ENCODE results near the gene PPP2R2C.

The PPP2R2C gene

DNA sequence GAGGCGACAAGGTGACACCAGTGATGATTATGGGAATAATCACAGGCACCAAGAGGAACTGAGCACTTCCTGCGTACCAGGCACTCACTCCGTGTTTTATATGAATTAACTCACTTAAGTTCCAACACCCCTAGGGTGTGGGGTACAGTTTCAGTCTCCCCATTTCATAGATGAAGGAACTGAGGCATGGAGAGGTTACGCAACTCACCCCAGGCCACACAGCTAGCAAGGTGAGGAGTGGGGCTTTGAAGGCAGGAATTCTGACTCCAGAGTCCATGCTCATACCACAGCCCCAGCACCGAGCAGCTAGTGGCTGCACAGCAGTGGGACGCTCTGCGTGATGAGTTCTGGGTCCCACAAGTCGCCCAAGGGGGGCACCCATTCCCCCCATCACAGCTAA, 29.9 kb downstream of the PPP2R2C start:
- H3K36me3 ChIP-seq (ENCODE audit: control insufficient read depth in 2 of 2, insufficient read depth in 1 of 2, low read length in 2 of 2), result no peaks in the 10 kb centered on the region
- ChIA-PET POLR2A (no interaction called here), CTCF (no interaction called here)
- no peak overlapping the region for H3K4me3 ChIP-seq (ENCODE audit: low read depth, low read length)
- no peaks in the 10 kb centered on the region for H3K9me3 ChIP-seq (ENCODE audit: control insufficient read depth, insufficient read depth, low read depth, low read length)
- TF ChIP-seq ZNF280D (tag by site-specific recombination; IDR thresholded peaks at IDR 0.05), result no peak
- TF ChIP-seq ZNF155 (tag by site-specific recombination; IDR thresholded peaks at IDR 0.05), result no peak
- TF ChIP-seq GLIS1 (tag by site-specific recombination; IDR thresholded peaks at IDR 0.05), result no peak
- TF ChIP-seq ZNF433 (tag by site-specific recombination; IDR thresholded peaks at IDR 0.05; ENCODE audit: low read depth), result no peak
- TF ChIP-seq TCF7L2 (IDR thresholded peaks at IDR 0.05; ENCODE audit: borderline replicate concordance, low read depth, low read length), result no peak
- TF ChIP-seq ZNF19 (tag by site-specific recombination; IDR thresholded peaks at IDR 0.05; ENCODE audit: low read depth), result no peak
- no peak for TF ChIP-seq ZNF10 (tag by site-specific recombination; IDR thresholded peaks at IDR 0.05)
- no peak for TF ChIP-seq ZFP3 (tag by site-specific recombination; IDR thresholded peaks at IDR 0.05; ENCODE audit: low read depth)
- TF ChIP-seq ZNF26 (tag by site-specific recombination; IDR thresholded peaks at IDR 0.05), result no peak
- TF ChIP-seq REPIN1 (tag by site-specific recombination; IDR thresholded peaks at IDR 0.05; ENCODE audit: low read depth), result no peak
- TF ChIP-seq KLF7 (tag by site-specific recombination; IDR thresholded peaks at IDR 0.05; ENCODE audit: borderline replicate concordance), result no peak
- H3K27ac ChIP-seq (ENCODE audit: extremely low read depth, low read depth, low read length), result no peak overlapping the region
- no peaks in the 10 kb centered on the region for H3K4me1 ChIP-seq (ENCODE audit: control insufficient read depth, insufficient read depth, low read length)

GRCh38 chr4:6441758-6442157, 30.7 kb downstream of the PPP2R2C start:
- H3K4me1 ChIP-seq (ENCODE audit: control insufficient read depth, insufficient read depth, low read length), result no peaks in the 10 kb centered on the region
- no peaks in the 10 kb centered on the region for H3K36me3 ChIP-seq (ENCODE audit: control insufficient read depth in 2 of 2, insufficient read depth in 1 of 2, low read length in 2 of 2)
- H3K9me3 ChIP-seq (ENCODE audit: control insufficient read depth, insufficient read depth, low read depth, low read length), result no peaks in the 10 kb centered on the region
- no peak overlapping the region for H3K4me3 ChIP-seq (ENCODE audit: low read depth, low read length)
- POLR2A ChIA-PET, result no interaction called here
- no peak overlapping the region for H3K27ac ChIP-seq (ENCODE audit: extremely low read depth, low read depth, low read length)
- CTCF ChIA-PET, result no interaction called here
- TF ChIP-seq ZNF169 (tag by site-specific recombination; IDR thresholded peaks at IDR 0.05), result no peak
- TF ChIP-seq KLF9 (tag by site-specific recombination; IDR thresholded peaks at IDR 0.05; ENCODE audit: low read depth), result no peak
- TF ChIP-seq ZNF248 (tag by site-specific recombination; IDR thresholded peaks at IDR 0.05), result no peak
- no peak for TF ChIP-seq MYNN (tag by site-specific recombination; IDR thresholded peaks at IDR 0.05; ENCODE audit: borderline replicate concordance)
- no peak for TF ChIP-seq ZNF175 (tag by site-specific recombination; IDR thresholded peaks at IDR 0.05)
- TF ChIP-seq, protein P1, sequence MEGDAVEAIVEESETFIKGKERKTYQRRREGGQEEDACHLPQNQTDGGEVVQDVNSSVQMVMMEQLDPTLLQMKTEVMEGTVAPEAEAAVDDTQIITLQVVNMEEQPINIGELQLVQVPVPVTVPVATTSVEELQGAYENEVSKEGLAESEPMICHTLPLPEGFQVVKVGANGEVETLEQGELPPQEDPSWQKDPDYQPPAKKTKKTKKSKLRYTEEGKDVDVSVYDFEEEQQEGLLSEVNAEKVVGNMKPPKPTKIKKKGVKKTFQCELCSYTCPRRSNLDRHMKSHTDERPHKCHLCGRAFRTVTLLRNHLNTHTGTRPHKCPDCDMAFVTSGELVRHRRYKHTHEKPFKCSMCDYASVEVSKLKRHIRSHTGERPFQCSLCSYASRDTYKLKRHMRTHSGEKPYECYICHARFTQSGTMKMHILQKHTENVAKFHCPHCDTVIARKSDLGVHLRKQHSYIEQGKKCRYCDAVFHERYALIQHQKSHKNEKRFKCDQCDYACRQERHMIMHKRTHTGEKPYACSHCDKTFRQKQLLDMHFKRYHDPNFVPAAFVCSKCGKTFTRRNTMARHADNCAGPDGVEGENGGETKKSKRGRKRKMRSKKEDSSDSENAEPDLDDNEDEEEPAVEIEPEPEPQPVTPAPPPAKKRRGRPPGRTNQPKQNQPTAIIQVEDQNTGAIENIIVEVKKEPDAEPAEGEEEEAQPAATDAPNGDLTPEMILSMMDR (tag by site-specific recombination; IDR thresholded peaks at IDR 0.05), result no peak
- TF ChIP-seq, protein P2, sequence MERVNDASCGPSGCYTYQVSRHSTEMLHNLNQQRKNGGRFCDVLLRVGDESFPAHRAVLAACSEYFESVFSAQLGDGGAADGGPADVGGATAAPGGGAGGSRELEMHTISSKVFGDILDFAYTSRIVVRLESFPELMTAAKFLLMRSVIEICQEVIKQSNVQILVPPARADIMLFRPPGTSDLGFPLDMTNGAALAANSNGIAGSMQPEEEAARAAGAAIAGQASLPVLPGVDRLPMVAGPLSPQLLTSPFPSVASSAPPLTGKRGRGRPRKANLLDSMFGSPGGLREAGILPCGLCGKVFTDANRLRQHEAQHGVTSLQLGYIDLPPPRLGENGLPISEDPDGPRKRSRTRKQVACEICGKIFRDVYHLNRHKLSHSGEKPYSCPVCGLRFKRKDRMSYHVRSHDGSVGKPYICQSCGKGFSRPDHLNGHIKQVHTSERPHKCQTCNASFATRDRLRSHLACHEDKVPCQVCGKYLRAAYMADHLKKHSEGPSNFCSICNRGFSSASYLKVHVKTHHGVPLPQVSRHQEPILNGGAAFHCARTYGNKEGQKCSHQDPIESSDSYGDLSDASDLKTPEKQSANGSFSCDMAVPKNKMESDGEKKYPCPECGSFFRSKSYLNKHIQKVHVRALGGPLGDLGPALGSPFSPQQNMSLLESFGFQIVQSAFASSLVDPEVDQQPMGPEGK (tag by site-specific recombination; IDR thresholded peaks at IDR 0.05), result no peak
- TF ChIP-seq ZNF830 (tag by site-specific recombination; IDR thresholded peaks at IDR 0.05; ENCODE audit: low read depth), result no peak
- TF ChIP-seq ZBTB8A (tag by site-specific recombination; IDR thresholded peaks at IDR 0.05), result no peak
- no peak for TF ChIP-seq TCF7L2 (IDR thresholded peaks at IDR 0.05; ENCODE audit: borderline replicate concordance, low read depth, low read length)
- TF ChIP-seq ZNF645 (tag by site-specific recombination; IDR thresholded peaks at IDR 0.05), result no peak
- no peak for TF ChIP-seq REPIN1 (tag by site-specific recombination; IDR thresholded peaks at IDR 0.05; ENCODE audit: low read depth)
- no peak for TF ChIP-seq ZNF132 (tag by site-specific recombination; IDR thresholded peaks at IDR 0.05; ENCODE audit: borderline replicate concordance)
